Measurements from ENCODE around the gene SLC35F3.
"Not testable (repeated sequence)": the region's sequence is repeated elsewhere in the genome, so short reads cannot be mapped to it uniquely, and the experiment has no call there.

Gene SLC35F3

DNA sequence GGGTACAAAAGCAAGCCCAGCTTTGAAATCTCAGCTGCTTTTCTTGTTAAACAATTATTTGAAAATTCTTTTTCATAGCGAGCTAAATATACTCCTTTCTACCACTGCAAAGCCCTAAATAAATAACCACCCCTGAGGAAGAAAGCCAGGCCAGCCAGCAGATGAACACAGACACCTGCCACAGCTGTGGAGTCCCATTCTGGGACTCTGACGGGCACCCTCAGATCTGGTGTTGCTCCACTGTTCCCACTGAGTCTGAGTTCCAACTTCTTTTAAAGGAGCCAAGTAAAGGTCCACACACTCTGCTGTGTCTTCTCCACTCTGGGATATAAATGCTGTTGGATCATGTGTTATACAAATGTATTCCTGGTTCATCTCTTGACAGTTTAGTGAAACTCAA lies 391.1 kb downstream of the SLC35F3 start:
- no peak for DNase-seq (ENCODE audit: low read depth)
- TF ChIP-seq CTCF (IDR thresholded peaks at IDR 0.05; ENCODE audit: control insufficient read depth, extremely low read depth, insufficient read depth) = no peak

GRCh38 chr1:234296496-234296895 lies 392.0 kb downstream of the SLC35F3 start:
- no peak overlapping the region for H3K4me3 ChIP-seq (ENCODE audit: low read depth, low read length)
- no peak for DNase-seq (ENCODE audit: low read depth)
- no peak for TF ChIP-seq CTCF (IDR thresholded peaks at IDR 0.05; ENCODE audit: control insufficient read depth, extremely low read depth, insufficient read depth)

More for the DNA sequence above, 391.1 kb downstream of the SLC35F3 start:
- no peak overlapping the region for H3K4me3 ChIP-seq (ENCODE audit: low read depth, low read length)

DNA sequence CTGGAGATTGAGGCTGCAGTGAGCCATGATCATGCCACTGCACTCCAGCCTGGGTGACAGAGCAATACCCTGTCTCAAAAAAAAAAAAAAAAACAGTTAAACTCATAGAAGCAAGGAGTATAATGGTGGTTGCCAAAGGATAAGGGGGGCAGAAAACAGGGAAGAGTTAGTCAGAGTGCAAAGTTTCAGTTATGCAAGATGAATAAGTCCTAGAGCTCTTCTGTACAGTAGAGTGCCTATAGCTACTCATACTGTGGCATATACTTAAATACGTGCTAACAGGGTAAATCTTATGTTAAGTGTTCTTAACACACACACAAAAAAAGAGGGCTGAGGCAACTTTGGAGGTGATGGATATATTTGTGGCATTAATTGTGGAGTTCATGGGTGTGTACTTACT lies 393.2 kb downstream of the SLC35F3 start:
- TF ChIP-seq CTCF (IDR thresholded peaks at IDR 0.05; ENCODE audit: control insufficient read depth, extremely low read depth, insufficient read depth) = no peak
- H3K4me3 ChIP-seq (ENCODE audit: low read depth, low read length) = no peak overlapping the region
- DNase-seq (ENCODE audit: low read depth) = no peak

GRCh38 chr1:234300096-234300495 lies 395.6 kb downstream of the SLC35F3 start:
- H3K4me3 ChIP-seq (ENCODE audit: low read depth, low read length) = no peak overlapping the region
- DNase-seq (ENCODE audit: low read depth) = no peak
- no peak for TF ChIP-seq CTCF (IDR thresholded peaks at IDR 0.05; ENCODE audit: control insufficient read depth, extremely low read depth, insufficient read depth)

DNA sequence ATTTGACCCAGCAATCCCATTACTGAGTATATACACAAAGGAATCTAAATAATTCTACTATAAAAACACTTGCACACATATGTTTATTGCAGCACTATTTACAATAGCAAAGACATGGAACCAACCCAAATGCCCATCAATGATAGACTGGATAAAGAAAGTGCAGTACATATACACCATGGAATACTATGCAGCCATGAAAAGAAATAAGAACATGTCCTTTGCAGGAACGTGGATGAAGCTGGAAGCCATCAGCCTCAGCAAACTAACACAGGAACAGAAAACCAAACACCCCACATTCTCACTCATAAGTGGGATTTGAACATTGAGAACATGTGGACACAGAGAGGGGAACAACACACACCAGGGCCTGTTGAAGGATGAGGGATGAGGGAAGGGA lies 397.2 kb downstream of the SLC35F3 start:
- H3K4me3 ChIP-seq (ENCODE audit: low read depth, low read length); DNase-seq (ENCODE audit: low read depth): not testable (repeated sequence)

GRCh38 chr1:234302354-234302962 lies 398.0 kb downstream of the SLC35F3 start:
- no peak overlapping the region for H3K4me3 ChIP-seq (ENCODE audit: low read depth, low read length)
- no peak for TF ChIP-seq CTCF (IDR thresholded peaks at IDR 0.05; ENCODE audit: control insufficient read depth, extremely low read depth, insufficient read depth)
- no peak for DNase-seq (ENCODE audit: low read depth)

DNA sequence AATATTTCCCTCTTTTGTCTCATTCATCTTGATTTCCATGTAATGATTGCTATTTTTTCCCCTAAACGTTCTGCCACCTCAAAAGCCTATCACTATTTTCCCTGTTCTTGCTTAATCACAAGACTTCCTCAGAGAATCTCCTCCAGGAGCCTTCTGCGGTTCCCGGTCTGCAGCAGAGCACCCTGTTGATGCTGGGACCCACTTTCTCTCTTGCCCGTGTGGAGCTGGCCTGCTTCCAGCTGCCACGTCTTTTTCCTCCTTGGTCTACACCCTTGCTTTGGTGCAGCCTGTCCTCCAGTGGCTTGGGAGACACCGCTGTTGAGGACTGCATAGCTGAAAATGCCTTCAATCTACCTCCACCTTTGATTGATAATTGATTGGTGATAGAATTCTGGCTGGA lies 398.8 kb downstream of the SLC35F3 start:
- DNase-seq (ENCODE audit: low read depth) = no peak
- no peak for TF ChIP-seq CTCF (IDR thresholded peaks at IDR 0.05; ENCODE audit: control insufficient read depth, extremely low read depth, insufficient read depth)
- H3K4me3 ChIP-seq (ENCODE audit: low read depth, low read length) = no peak overlapping the region

Measured in LNCaP clone FGC (cell line).